NCI-H226 (cell line): ENCODE data around the gene IGF2BP2.
A peak's percentile ranks its signal among the peaks of the same experiment; 100 is the strongest.
"Not testable (repeated sequence)": the region's sequence is repeated elsewhere in the genome, so short reads cannot be mapped to it uniquely, and the experiment has no call there.

Source experiments
- DNase-seq: peaks from one replicate; pipeline ENCODE4 v3.0.0-alpha.2; 2015

The IGF2BP2 gene

GRCh38 chr3:185797993-185798830, 26.6 kb downstream of the IGF2BP2 start:
- peak; percentile 35 for DNase-seq

GRCh38 chr3:185797108-185797881, 27.5 kb downstream of the IGF2BP2 start:
- no peak for DNase-seq

GRCh38 chr3:185796431-185797107, 28.3 kb downstream of the IGF2BP2 start:
- DNase-seq = peak; percentile 92

GRCh38 chr3:185793381-185793780, 31.5 kb downstream of the IGF2BP2 start:
- no peak for DNase-seq

- no peak for DNase-seq
Measured at GRCh38 chr3:185792955-185793354, 31.9 kb downstream of the IGF2BP2 start.

GRCh38 chr3:185789891-185790830, 34.7 kb downstream of the IGF2BP2 start:
- no peak for DNase-seq

- no peak for DNase-seq
Measured at GRCh38 chr3:185789134-185789533, 35.7 kb downstream of the IGF2BP2 start.

GRCh38 chr3:185788292-185788691, 36.5 kb downstream of the IGF2BP2 start:
- no peak for DNase-seq

GRCh38 chr3:185786956-185787877, 37.6 kb downstream of the IGF2BP2 start:
- no peak for DNase-seq

- DNase-seq = not testable (repeated sequence)
Measured at GRCh38 chr3:185786258-185786657, 38.6 kb downstream of the IGF2BP2 start.

GRCh38 chr3:185784317-185784716, 40.5 kb downstream of the IGF2BP2 start:
- no peak for DNase-seq

GRCh38 chr3:185781759-185782158, 43.1 kb downstream of the IGF2BP2 start:
- DNase-seq = no peak

- DNase-seq = no peak
Measured at GRCh38 chr3:185779461-185779860, 45.4 kb downstream of the IGF2BP2 start.

- no peak for DNase-seq
Measured at GRCh38 chr3:185778821-185779220, 46.0 kb downstream of the IGF2BP2 start.

- no peak for DNase-seq
Measured at GRCh38 chr3:185778094-185778493, 46.7 kb downstream of the IGF2BP2 start.

GRCh38 chr3:185770109-185770508, 54.7 kb downstream of the IGF2BP2 start:
- no peak for DNase-seq

- not testable (repeated sequence) for DNase-seq
Measured at GRCh38 chr3:185768578-185768982, 56.3 kb downstream of the IGF2BP2 start.

- no peak for DNase-seq
Measured at GRCh38 chr3:185767002-185767688, 57.7 kb downstream of the IGF2BP2 start.

- no peak for DNase-seq
Measured at GRCh38 chr3:185766329-185767001, 58.4 kb downstream of the IGF2BP2 start.

- no peak for DNase-seq
Measured at GRCh38 chr3:185764980-185765370, 59.9 kb downstream of the IGF2BP2 start.
